NCI-H187 treated with DMSO at 0.1 percent for 48 hours (cell line): ENCODE data around the gene HTR5A.
"Not testable (repeated sequence)": the region's sequence is repeated elsewhere in the genome, so short reads cannot be mapped to it uniquely, and the experiment has no call there.

Experiments used
- DNase-seq: peaks from one replicate; lab custom pipeline; 2025; lab: John Stamatoyannopoulos, UW

The HTR5A gene

GRCh38 chr7:155069992-155070751 is at the start of gene HTR5A:
Gene HTR5A, plus strand, starts transcription at chr7:155070324. Its CDS starts 576 bp downstream, at chr7:155070900.
- DNase-seq: no peak

- no peak for DNase-seq
Measured at GRCh38 chr7:155020996-155021395, 49.1 kb upstream of the HTR5A start.

GRCh38 chr7:155021699-155022145 is 48.4 kb upstream of the HTR5A start:
- no peak for DNase-seq

- DNase-seq: no peak
Measured at GRCh38 chr7:155027879-155028278, 42.2 kb upstream of the HTR5A start.

- DNase-seq: peak; percentile 30
Measured at GRCh38 chr7:155032978-155033377, 37.1 kb upstream of the HTR5A start.

- DNase-seq: not testable (repeated sequence)
Measured at GRCh38 chr7:155034495-155034894, 35.6 kb upstream of the HTR5A start.

- no peak for DNase-seq
Measured at GRCh38 chr7:155038335-155038734, 31.8 kb upstream of the HTR5A start.

- no peak for DNase-seq
Measured at GRCh38 chr7:155043756-155044155, 26.4 kb upstream of the HTR5A start.

- no peak for DNase-seq
Measured at GRCh38 chr7:155048006-155048405, 22.1 kb upstream of the HTR5A start.

GRCh38 chr7:155051355-155051754 is 18.8 kb upstream of the HTR5A start:
- DNase-seq: no peak

GRCh38 chr7:155053002-155053401 is 17.1 kb upstream of the HTR5A start:
- DNase-seq: no peak

- no peak for DNase-seq
Measured at GRCh38 chr7:155054761-155055160, 15.4 kb upstream of the HTR5A start.

GRCh38 chr7:155057076-155057475 is 13.0 kb upstream of the HTR5A start:
- no peak for DNase-seq

- DNase-seq: no peak
Measured at GRCh38 chr7:155058896-155059295, 11.2 kb upstream of the HTR5A start.

GRCh38 chr7:155059703-155060102 is 10.4 kb upstream of the HTR5A start:
- DNase-seq: no peak

- DNase-seq: no peak
Measured at GRCh38 chr7:155062411-155062810, 7.7 kb upstream of the HTR5A start.

GRCh38 chr7:155064186-155064585 is 5.9 kb upstream of the HTR5A start:
- no peak for DNase-seq

- DNase-seq: no peak
Measured at GRCh38 chr7:155066417-155066950, 3.6 kb upstream of the HTR5A start.

- no peak for DNase-seq
Measured at GRCh38 chr7:155071121-155071651, 1.1 kb downstream of the HTR5A start.

GRCh38 chr7:155071916-155072571 is 1.9 kb downstream of the HTR5A start:
- no peak for DNase-seq

GRCh38 chr7:155073922-155074321 is 3.8 kb downstream of the HTR5A start:
- no peak for DNase-seq

- no peak for DNase-seq
Measured at GRCh38 chr7:155084021-155084420, 13.9 kb downstream of the HTR5A start.

- DNase-seq: no peak
Measured at GRCh38 chr7:155084969-155085368, 14.8 kb downstream of the HTR5A start.
